ENCODE measurements around the gene PSORS1C1.

- TF ChIP-seq ZFX (IDR thresholded peaks at IDR 0.05; ENCODE audit: borderline replicate concordance): no peak
- no peak for TF ChIP-seq CTCF (IDR thresholded peaks at IDR 0.05)
Observed at GRCh38 chr6:31165986-31166385, 51.4 kb downstream of the PSORS1C1 start.

All from 22Rv1 (cell line).